A172 (cell line): Measurements from ENCODE around the gene SKI. TPM values are rescaled to one million over a fixed set of nuclear protein-coding genes. Genes with fewer than 3 reads are reported as not detected.

Experiments
- DNase-seq: peaks from one replicate; pipeline ENCODE4 v3.0.0-alpha.2; 2015; ENCODE audit warnings: low spot score
- total RNA-seq: library from RNA; depleted of rRNA; stranded (reverse); fragments of >200 nt; shearing (Covaris generic); gene quantifications from 2 replicates; pipeline ENCODE4 v1.2.3, GENCODE V29; 2014

SKI gene
- total RNA-seq, 1 experiment from 2014 or later, result 14.8 TPM

- no peak for DNase-seq
These were observed 2.0 kb downstream of the SKI start for GRCh38 chr1:2229911-2230731.

GRCh38 chr1:2230781-2231531 lies 2.8 kb downstream of the SKI start:
- no peak for DNase-seq

GRCh38 chr1:2231532-2232254 lies 3.6 kb downstream of the SKI start:
- no peak for DNase-seq

GRCh38 chr1:2232255-2232915 lies 4.3 kb downstream of the SKI start:
- DNase-seq, result no peak

- no peak for DNase-seq
These were observed 4.9 kb downstream of the SKI start for GRCh38 chr1:2232916-2233438.

GRCh38 chr1:2233468-2233867 lies 5.3 kb downstream of the SKI start:
- no peak for DNase-seq

GRCh38 chr1:2233997-2234761 lies 6.1 kb downstream of the SKI start:
- DNase-seq, result no peak

GRCh38 chr1:2234762-2235113 lies 6.6 kb downstream of the SKI start:
- no peak for DNase-seq

GRCh38 chr1:2235300-2235998 lies 7.3 kb downstream of the SKI start:
- DNase-seq, result no peak

GRCh38 chr1:2236695-2237677 lies 8.9 kb downstream of the SKI start:
- DNase-seq, result no peak

GRCh38 chr1:2237773-2238172 lies 9.7 kb downstream of the SKI start:
- no peak for DNase-seq

- DNase-seq, result no peak
These were observed 10.4 kb downstream of the SKI start for GRCh38 chr1:2238361-2239012.

- DNase-seq, result no peak
These were observed 10.9 kb downstream of the SKI start for GRCh38 chr1:2239013-2239370.

GRCh38 chr1:2239384-2239985 lies 11.4 kb downstream of the SKI start:
- DNase-seq, result no peak

- DNase-seq, result no peak
These were observed 12.4 kb downstream of the SKI start for GRCh38 chr1:2240270-2241156.

GRCh38 chr1:2241820-2242219 lies 13.7 kb downstream of the SKI start:
- DNase-seq, result no peak
